ENCODE results near the gene GALNT16. TPM values are rescaled to one million over a fixed set of nuclear protein-coding genes. Genes with fewer than 3 reads are reported as not detected.

Gene GALNT16
- 0.13 TPM in 1 of 2 replicates, not detected in the other for total RNA-seq

GRCh38 chr14:69259527-69260189 lies at the start of gene GALNT16:
GALNT16 (plus strand) TSS chr14:69260158; CDS start chr14:69260291, 133 bp downstream.

GRCh38 chr14:69398053-69398817 lies 138.3 kb downstream of the GALNT16 start, which contains the start of the genes ERH and SLC39A9:
ERH (minus strand) TSS chr14:69398299; CDS start chr14:69398233, 66 bp downstream.
SLC39A9 (plus strand) TSS chr14:69398692; CDS start chr14:69399370, 678 bp downstream.

Other genes starting within 250 kb of the GALNT16 start
- gene DCAF5, start 107.0 kb upstream of the GALNT16 start, total RNA-seq: 9.9 and 20.2 TPM in 2 replicates
- gene EXD2, start 68.7 kb upstream of the GALNT16 start, total RNA-seq: 17.5 and 24.7 TPM in 2 replicates
- 154 and 261 TPM in 2 replicates for gene ERH, start 138.1 kb downstream of the GALNT16 start, total RNA-seq
- gene SLC39A9, start 138.5 kb downstream of the GALNT16 start, total RNA-seq: 58.8 and 114 TPM in 2 replicates
- 0.06 TPM in 1 of 2 replicates, not detected in the other for gene PLEKHD1, start 224.6 kb downstream of the GALNT16 start, total RNA-seq

All from bladder microvascular endothelial cell (primary cell).